ENCODE data around the gene MYO1D. TPM values are rescaled to one million over a fixed set of nuclear protein-coding genes. Genes with fewer than 3 reads are reported as not detected.

The MYO1D gene
- total RNA-seq, 1 experiment from 2014 or later, result 40.8 TPM

DNA sequence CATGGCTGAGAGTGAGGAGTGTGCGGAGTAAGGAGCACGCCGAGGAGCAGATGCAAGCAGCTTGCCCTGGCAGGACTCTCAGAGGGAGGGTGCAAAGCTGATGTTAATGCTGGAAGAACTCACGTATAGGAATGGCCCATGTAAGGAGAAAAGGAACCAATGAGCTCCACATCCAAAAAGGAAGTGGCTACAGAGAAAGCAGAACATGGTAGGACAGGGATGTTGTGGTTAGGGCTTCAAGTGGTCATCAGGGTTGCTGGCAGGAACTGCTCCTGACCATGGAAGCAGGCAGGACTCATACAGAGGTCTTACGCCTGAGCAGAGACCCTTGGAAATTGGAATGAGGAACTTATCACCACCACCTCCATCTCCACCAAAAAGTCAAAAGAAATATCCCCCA is 5.2 kb downstream of the MYO1D start:
- Histone ChIP-seq H3K79me2 (ENCODE audit: low read depth) (0 out of 2 replicates have a peak, but pooled peaks cover 10% of the 10 kb centered on the region), H3K27me3 (ENCODE audit: insufficient read depth, low read depth) (no peaks in the 10 kb centered on the region), H3K9me2 (ENCODE audit: insufficient read depth) (no peaks in the 10 kb centered on the region), H3K4me1 (replicated peaks; ENCODE audit: insufficient read depth) (peaks cover 9% of the 10 kb centered on the region), H3K9me3 (ENCODE audit: insufficient read depth, low read depth) (no peaks in the 10 kb centered on the region), H3F3A (ENCODE audit: insufficient read depth, low read depth) (peaks cover 5% of the 10 kb centered on the region; the same call in 1 of the 2 replicates), H3K4me3 (no peak overlapping the region), H4K20me1 (ENCODE audit: insufficient read depth) (no peaks in the 10 kb centered on the region), H3K4me2 (no peak overlapping the region), H2AFZ (no peak overlapping the region), H3K36me3 (ENCODE audit: low read depth) (no peaks in the 10 kb centered on the region), H3K27ac (no peak overlapping the region)
- CTCF ChIA-PET, result interaction anchor here (0.5 kb wide), 1 partner anchor 78 kb away, joined by 3 read pairs; no protein-coding TSS in a partner anchor
- POLR2A ChIA-PET (ENCODE audit: unreplicated experiment), result interaction anchor here (0.7 kb wide), 1 partner anchor 63 kb away, joined by 4 read pairs; no protein-coding TSS in a partner anchor
- intact Hi-C loops (cut with micrococcal nuclease; ENCODE audit: unreplicated experiment), result loop anchor here (10.0 kb wide), 2 partner anchors 47 to 427 kb away; partner anchors contain the start of gene PSMD11
- no peak for TF ChIP-seq EZH2 (IDR thresholded peaks at IDR 0.05; ENCODE audit: low read depth)
- TF ChIP-seq, protein P1, sequence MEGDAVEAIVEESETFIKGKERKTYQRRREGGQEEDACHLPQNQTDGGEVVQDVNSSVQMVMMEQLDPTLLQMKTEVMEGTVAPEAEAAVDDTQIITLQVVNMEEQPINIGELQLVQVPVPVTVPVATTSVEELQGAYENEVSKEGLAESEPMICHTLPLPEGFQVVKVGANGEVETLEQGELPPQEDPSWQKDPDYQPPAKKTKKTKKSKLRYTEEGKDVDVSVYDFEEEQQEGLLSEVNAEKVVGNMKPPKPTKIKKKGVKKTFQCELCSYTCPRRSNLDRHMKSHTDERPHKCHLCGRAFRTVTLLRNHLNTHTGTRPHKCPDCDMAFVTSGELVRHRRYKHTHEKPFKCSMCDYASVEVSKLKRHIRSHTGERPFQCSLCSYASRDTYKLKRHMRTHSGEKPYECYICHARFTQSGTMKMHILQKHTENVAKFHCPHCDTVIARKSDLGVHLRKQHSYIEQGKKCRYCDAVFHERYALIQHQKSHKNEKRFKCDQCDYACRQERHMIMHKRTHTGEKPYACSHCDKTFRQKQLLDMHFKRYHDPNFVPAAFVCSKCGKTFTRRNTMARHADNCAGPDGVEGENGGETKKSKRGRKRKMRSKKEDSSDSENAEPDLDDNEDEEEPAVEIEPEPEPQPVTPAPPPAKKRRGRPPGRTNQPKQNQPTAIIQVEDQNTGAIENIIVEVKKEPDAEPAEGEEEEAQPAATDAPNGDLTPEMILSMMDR (conservative IDR thresholded peaks at IDR 0.05), result no peak
- DNase-seq, result no peak
- no TSS peak for BruUV-seq (replicated peaks)

DNA sequence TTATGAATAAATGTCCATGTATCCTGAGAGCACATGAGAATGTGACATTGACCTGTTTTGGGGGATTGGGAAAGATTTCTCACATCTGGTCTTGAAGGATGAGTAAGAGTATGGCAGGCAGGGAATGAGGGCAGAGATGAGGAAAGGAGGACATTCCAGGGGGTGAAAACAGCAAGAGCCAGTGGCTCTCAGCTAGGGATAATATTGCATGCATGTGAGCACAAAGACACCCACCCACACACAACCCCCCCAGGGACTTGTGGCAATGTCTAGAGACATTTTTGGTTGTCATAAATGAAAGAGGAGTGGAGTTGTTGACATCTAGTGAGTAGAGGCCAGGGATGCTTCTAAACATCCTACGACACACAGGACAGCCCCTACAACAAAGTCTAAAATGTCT is 6.0 kb downstream of the MYO1D start:
- H3K79me2 ChIP-seq (ENCODE audit: low read depth), result 0 out of 2 replicates have a peak, but pooled peaks cover 10% of the 10 kb centered on the region
- no peak overlapping the region for H2AFZ ChIP-seq
- ChIA-PET POLR2A (ENCODE audit: unreplicated experiment) (no interaction called here), CTCF (no interaction called here)
- H3K4me3 ChIP-seq, result no peak overlapping the region
- TF ChIP-seq EZH2 (IDR thresholded peaks at IDR 0.05; ENCODE audit: low read depth), result no peak
- TF ChIP-seq, protein P1 (conservative IDR thresholded peaks at IDR 0.05), result no peak
- no peaks in the 10 kb centered on the region for H3K27me3 ChIP-seq (ENCODE audit: insufficient read depth, low read depth)
- H3K4me2 ChIP-seq, result no peak overlapping the region
- no peak overlapping the region for H3K27ac ChIP-seq
- no peaks in the 10 kb centered on the region for H3K36me3 ChIP-seq (ENCODE audit: low read depth)
- no TSS peak for BruUV-seq (replicated peaks)
- DNase-seq, result no peak
- no peaks in the 10 kb centered on the region for H3K9me3 ChIP-seq (ENCODE audit: insufficient read depth, low read depth)
- intact Hi-C loops (cut with micrococcal nuclease; ENCODE audit: unreplicated experiment), result loop anchor here (10.0 kb wide), 2 partner anchors 46 to 426 kb away; partner anchors contain the start of gene PSMD11
- H3K4me1 ChIP-seq (replicated peaks; ENCODE audit: insufficient read depth), result peaks cover 9% of the 10 kb centered on the region
- no peaks in the 10 kb centered on the region for H4K20me1 ChIP-seq (ENCODE audit: insufficient read depth)
- H3F3A ChIP-seq (ENCODE audit: insufficient read depth, low read depth), result peaks cover 3% of the 10 kb centered on the region; the same call in 1 of the 2 replicates
- H3K9me2 ChIP-seq (ENCODE audit: insufficient read depth), result no peaks in the 10 kb centered on the region

DNA sequence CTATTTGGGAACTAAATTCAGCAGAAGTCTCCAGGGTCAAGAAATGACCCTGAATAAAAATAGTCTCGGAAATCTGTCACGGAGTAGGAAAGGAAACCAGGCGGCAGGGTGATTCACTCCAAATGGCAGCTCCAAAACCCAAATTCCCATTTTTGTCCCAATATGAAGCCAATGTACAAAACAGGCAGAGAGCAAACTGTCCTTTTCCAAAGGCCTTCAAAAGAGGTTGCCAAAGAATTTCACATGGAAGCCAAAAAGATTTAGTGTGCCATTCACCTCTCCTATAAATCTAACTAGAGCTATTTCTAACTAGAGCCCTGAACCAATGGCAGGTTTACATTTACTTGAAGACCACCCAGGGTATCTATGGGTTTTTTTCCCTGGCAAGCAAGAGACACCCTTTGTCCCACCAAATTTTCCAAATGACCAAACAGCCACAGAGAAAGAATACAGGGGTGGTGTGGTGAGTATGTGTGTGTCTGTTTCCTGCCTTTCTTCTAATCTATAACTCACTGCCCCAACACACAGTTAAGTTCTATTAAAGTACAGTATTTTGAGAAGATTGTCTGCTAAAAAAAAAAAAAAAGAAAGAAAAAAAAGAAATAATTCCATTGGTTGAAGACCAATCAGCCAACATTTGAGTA is 6.8 kb downstream of the MYO1D start:
- no peaks in the 10 kb centered on the region for H3K27me3 ChIP-seq (ENCODE audit: insufficient read depth, low read depth)
- H3K9me3 ChIP-seq (ENCODE audit: insufficient read depth, low read depth), result no peaks in the 10 kb centered on the region
- H4K20me1 ChIP-seq (ENCODE audit: insufficient read depth), result no peaks in the 10 kb centered on the region
- no peak overlapping the region for H3K4me2 ChIP-seq
- no peak overlapping the region for H3K4me3 ChIP-seq
- BruUV-seq (replicated peaks), result no TSS peak
- H3K9me2 ChIP-seq (ENCODE audit: insufficient read depth), result no peaks in the 10 kb centered on the region
- no peaks in the 10 kb centered on the region for H3K36me3 ChIP-seq (ENCODE audit: low read depth)
- CTCF ChIA-PET, result no interaction called here
- no peak overlapping the region for H3K27ac ChIP-seq
- 0 out of 2 replicates have a peak, but pooled peaks cover 3% of the 10 kb centered on the region for H3K79me2 ChIP-seq (ENCODE audit: low read depth)
- 0 out of 2 replicates have a peak, but pooled peaks cover under 1% of the 10 kb centered on the region for H3K4me1 ChIP-seq (replicated peaks; ENCODE audit: insufficient read depth)
- H3F3A ChIP-seq (ENCODE audit: insufficient read depth, low read depth), result no peaks in the 10 kb centered on the region
- intact Hi-C loops (cut with micrococcal nuclease; ENCODE audit: unreplicated experiment), result loop anchor here (10.0 kb wide), 2 partner anchors 45 to 425 kb away; partner anchors contain the start of gene PSMD11
- DNase-seq, result no peak
- POLR2A ChIA-PET (ENCODE audit: unreplicated experiment), result no interaction called here
- no peak overlapping the region for H2AFZ ChIP-seq
- no peak for TF ChIP-seq EZH2 (IDR thresholded peaks at IDR 0.05; ENCODE audit: low read depth)
- TF ChIP-seq, protein P1 (conservative IDR thresholded peaks at IDR 0.05), result no peak
